Measurements from ENCODE around the gene CYB5RL. TPM values are rescaled to one million over a fixed set of nuclear protein-coding genes. Genes with fewer than 3 reads are reported as not detected.
"Not testable (repeated sequence)": the region's sequence is repeated elsewhere in the genome, so short reads cannot be mapped to it uniquely, and the experiment has no call there.

CYB5RL gene
- total RNA-seq, 2 donors from 2014 or later, result 2.0 to 3.5 TPM

GRCh38 chr1:54171016-54171415 lies 28.8 kb downstream of the CYB5RL start:
- H3K27me3 ChIP-seq, result no peaks in the 10 kb centered on the region
- H3K9me3 ChIP-seq, result no peaks in the 10 kb centered on the region
- no peak for DNase-seq (ENCODE audit: low spot score)
- peaks cover 5% of the 10 kb centered on the region for H3K36me3 ChIP-seq
- TF ChIP-seq, protein P1, sequence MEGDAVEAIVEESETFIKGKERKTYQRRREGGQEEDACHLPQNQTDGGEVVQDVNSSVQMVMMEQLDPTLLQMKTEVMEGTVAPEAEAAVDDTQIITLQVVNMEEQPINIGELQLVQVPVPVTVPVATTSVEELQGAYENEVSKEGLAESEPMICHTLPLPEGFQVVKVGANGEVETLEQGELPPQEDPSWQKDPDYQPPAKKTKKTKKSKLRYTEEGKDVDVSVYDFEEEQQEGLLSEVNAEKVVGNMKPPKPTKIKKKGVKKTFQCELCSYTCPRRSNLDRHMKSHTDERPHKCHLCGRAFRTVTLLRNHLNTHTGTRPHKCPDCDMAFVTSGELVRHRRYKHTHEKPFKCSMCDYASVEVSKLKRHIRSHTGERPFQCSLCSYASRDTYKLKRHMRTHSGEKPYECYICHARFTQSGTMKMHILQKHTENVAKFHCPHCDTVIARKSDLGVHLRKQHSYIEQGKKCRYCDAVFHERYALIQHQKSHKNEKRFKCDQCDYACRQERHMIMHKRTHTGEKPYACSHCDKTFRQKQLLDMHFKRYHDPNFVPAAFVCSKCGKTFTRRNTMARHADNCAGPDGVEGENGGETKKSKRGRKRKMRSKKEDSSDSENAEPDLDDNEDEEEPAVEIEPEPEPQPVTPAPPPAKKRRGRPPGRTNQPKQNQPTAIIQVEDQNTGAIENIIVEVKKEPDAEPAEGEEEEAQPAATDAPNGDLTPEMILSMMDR (IDR thresholded peaks at IDR 0.05), result no peak
- no peak overlapping the region for H3K27ac ChIP-seq
- H3K4me1 ChIP-seq, result no peaks in the 10 kb centered on the region
- H3K4me3 ChIP-seq, result no peak overlapping the region

DNA sequence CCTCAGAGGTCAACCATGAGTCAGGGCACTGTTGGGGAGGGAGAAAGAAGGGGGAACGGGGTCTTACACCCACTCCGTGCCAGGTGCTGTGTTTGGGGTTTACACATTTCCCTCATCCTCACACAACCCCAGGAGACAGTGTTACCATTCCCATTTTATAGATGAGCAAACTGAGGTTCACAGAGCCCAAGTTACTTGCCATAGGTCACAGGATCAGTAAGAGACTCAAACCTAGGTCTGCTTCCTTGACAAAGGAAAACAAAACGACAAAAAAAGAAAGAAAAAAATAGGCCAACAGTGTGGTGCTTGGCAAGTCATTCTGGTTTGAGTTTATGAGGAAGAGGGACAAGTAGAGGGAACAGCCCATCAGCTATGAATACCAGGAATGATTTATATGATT lies 30.8 kb downstream of the CYB5RL start:
- Histone ChIP-seq H3K9me3 (no peaks in the 10 kb centered on the region), H3K4me1 (no peaks in the 10 kb centered on the region), H3K27me3 (no peaks in the 10 kb centered on the region), H3K4me3 (no peak overlapping the region), H3K27ac (no peak overlapping the region), H3K36me3 (peaks cover under 1% of the 10 kb centered on the region)
- no peak for DNase-seq (ENCODE audit: low spot score)
- TF ChIP-seq, protein P1 (IDR thresholded peaks at IDR 0.05), result no peak

- no peaks in the 10 kb centered on the region for H3K9me3 ChIP-seq
- H3K27me3 ChIP-seq, result no peaks in the 10 kb centered on the region
- TF ChIP-seq, protein P1 (IDR thresholded peaks at IDR 0.05), result no peak
- no peak overlapping the region for H3K4me3 ChIP-seq
- H3K36me3 ChIP-seq, result no peaks in the 10 kb centered on the region
- no peaks in the 10 kb centered on the region for H3K4me1 ChIP-seq
- no peak overlapping the region for H3K27ac ChIP-seq
- DNase-seq (ENCODE audit: low spot score), result no peak
Measured at GRCh38 chr1:54168206-54168965, 31.4 kb downstream of the CYB5RL start.

- DNase-seq (ENCODE audit: low spot score), result no peak
- H3K9me3 ChIP-seq, result no peaks in the 10 kb centered on the region
- no peaks in the 10 kb centered on the region for H3K36me3 ChIP-seq
- H3K27ac ChIP-seq, result no peak overlapping the region
- no peaks in the 10 kb centered on the region for H3K27me3 ChIP-seq
- no peaks in the 10 kb centered on the region for H3K4me1 ChIP-seq
- H3K4me3 ChIP-seq, result no peak overlapping the region
- TF ChIP-seq, protein P1 (IDR thresholded peaks at IDR 0.05), result no peak
Measured at GRCh38 chr1:54167422-54168139, 32.2 kb downstream of the CYB5RL start.

DNA sequence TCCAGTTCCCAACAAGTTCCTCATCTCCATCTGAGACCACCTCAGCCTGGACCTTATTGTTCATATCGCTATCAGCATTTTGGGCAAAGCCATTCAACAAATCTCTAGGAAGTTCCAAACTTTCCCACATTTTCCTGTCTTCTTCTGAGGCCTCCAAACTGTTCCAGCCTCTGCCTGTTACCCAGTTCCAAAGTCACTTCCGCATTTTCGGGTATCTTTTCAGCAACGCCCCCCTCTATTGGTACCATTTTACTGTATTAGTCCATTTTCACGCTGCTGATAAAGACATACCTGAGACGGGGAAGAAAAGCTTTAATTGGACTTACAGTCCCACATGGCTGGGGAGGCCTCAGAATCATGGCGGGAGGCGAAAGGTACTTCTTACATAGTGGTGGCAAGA lies 33.5 kb downstream of the CYB5RL start:
- not testable (repeated sequence) for H3K27me3 ChIP-seq; H3K9me3 ChIP-seq; DNase-seq (ENCODE audit: low spot score); H3K27ac ChIP-seq; H3K4me3 ChIP-seq; H3K36me3 ChIP-seq; H3K4me1 ChIP-seq

DNA sequence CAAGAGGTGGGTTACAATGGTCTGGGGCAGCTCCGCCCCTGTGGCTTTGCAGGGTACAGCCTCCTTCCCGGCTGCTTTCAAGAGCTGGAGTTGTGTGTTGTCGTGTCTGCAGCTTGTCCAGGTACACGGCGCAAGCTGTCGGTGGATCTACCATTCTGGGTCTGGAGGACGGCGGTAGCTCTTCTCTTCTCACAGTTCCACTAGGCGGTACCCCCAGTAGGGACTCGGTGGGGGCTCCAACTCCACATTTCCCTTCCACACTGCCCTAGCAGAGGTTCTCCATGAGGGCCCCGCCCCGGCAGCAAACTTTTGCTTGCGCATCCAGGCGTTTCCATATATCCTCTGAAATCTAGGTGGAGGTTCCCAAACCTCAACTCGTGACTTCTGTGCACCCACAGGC lies 34.7 kb downstream of the CYB5RL start:
- Histone ChIP-seq H3K27ac (no peak overlapping the region), H3K27me3 (no peaks in the 10 kb centered on the region), H3K4me1 (peaks cover 0 to 4% of the 10 kb centered on the region in 2 donors), H3K4me3 (no peak overlapping the region), H3K36me3 (no peaks in the 10 kb centered on the region), H3K9me3 (no peaks in the 10 kb centered on the region)
- TF ChIP-seq, protein P1 (IDR thresholded peaks at IDR 0.05), result no peak
- no peak for DNase-seq (ENCODE audit: low spot score)

Data from right atrium auricular region (tissue), 2 donors.